GM12878 (cell line): ENCODE measurements around the gene CLDN10.

Source experiments
- CBX5 ChIP-seq: sonication (generic); IDR thresholded peaks from 2 replicates; pipeline ENCODE4 v1.6.1; 2016; ENCODE audit warnings: low read depth, moderate library complexity, mild to moderate bottlenecking, inconsistent platforms
- GABPA ChIP-seq: IDR thresholded peaks from 2 replicates; pipeline ENCODE4 v1.6.1; 2014; ENCODE audit warnings: antibody characterized with exemption, low read depth, mild to moderate bottlenecking, inconsistent platforms
- NR2C2 ChIP-seq: IDR thresholded peaks from 2 replicates; pipeline ENCODE4 v1.6.1; 2011; ENCODE audit warnings: borderline replicate concordance, low read depth; ENCODE audit not compliant: control insufficient read depth, insufficient read length
- PML ChIP-seq: IDR thresholded peaks from 2 replicates; pipeline ENCODE4 v1.6.1; 2012; ENCODE audit warnings: low read length, inconsistent platforms
- POLR2A ChIP-seq: IDR thresholded peaks from 2 replicates; pipeline ENCODE4 v1.6.1; 2011; ENCODE audit warnings: low read depth, mild to moderate bottlenecking, low read length
- SMC3 ChIP-seq: IDR thresholded peaks from 2 replicates; pipeline ENCODE4 v1.6.1; 2011; ENCODE audit warnings: low read length, improper control_type of control experiment, borderline replicate concordance
- SRF ChIP-seq, 2 experiments: IDR thresholded peaks; 2 replicates each; pipeline ENCODE4 v1.6.1; 2011; ENCODE audit warnings: low read depth in 2 of 2, low read length in 2 of 2, mild to moderate bottlenecking in 1 of 2, moderate library complexity in 1 of 2
- YY1 ChIP-seq: IDR thresholded peaks from 2 replicates; pipeline ENCODE4 v1.6.1; 2011; ENCODE audit warnings: low read depth, mild to moderate bottlenecking, low read length
- TF ChIP-seq, protein P1 (sequence below), 3 experiments: IDR thresholded peaks in 2 of 3; conservative IDR thresholded peaks in 1 of 3; 2 replicates each; pipeline ENCODE4 v1.5.1; 2011; ENCODE audit warnings: low read depth in 3 of 3, low read length in 3 of 3, mild to moderate bottlenecking in 3 of 3, control low read depth in 2 of 3, moderate library complexity in 2 of 3, inconsistent platforms in 1 of 3, mixed read lengths in 1 of 3; ENCODE audit not compliant: control insufficient read depth in 2 of 3, insufficient read depth in 1 of 3; ENCODE audit errors: extremely low read depth in 1 of 3
- TF ChIP-seq, protein P2 (sequence below): IDR thresholded peaks from 2 replicates; pipeline ENCODE4 v1.6.1; 2011; ENCODE audit warnings: low read depth, mild to moderate bottlenecking, low read length, moderate library complexity, borderline replicate concordance; ENCODE audit errors: extremely low read depth
- TF ChIP-seq, protein P3 (sequence below): IDR thresholded peaks from 2 replicates; pipeline ENCODE4 v1.6.1; 2012; ENCODE audit warnings: mild to moderate bottlenecking, low read depth, low read length

DNA sequence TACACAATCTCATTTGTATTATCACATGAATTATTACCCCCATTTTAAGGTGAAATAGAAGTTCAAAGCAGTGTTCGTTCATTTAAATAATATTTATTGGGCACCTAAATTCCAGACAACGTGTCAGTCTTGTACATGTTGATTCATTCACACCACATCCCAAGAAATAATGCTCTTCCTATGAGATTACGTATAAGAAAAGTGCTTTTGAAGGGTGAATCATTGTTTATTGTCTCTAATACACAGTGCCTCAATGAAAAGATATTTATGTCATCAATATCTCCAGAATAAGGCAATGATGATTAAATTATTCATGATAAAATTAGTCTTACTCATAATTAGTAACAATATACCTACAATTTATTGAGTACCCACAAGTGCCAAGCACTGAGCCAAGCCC lies 35.6 kb downstream of the CLDN10 start:
- no peak for TF ChIP-seq YY1
- TF ChIP-seq, protein P1, sequence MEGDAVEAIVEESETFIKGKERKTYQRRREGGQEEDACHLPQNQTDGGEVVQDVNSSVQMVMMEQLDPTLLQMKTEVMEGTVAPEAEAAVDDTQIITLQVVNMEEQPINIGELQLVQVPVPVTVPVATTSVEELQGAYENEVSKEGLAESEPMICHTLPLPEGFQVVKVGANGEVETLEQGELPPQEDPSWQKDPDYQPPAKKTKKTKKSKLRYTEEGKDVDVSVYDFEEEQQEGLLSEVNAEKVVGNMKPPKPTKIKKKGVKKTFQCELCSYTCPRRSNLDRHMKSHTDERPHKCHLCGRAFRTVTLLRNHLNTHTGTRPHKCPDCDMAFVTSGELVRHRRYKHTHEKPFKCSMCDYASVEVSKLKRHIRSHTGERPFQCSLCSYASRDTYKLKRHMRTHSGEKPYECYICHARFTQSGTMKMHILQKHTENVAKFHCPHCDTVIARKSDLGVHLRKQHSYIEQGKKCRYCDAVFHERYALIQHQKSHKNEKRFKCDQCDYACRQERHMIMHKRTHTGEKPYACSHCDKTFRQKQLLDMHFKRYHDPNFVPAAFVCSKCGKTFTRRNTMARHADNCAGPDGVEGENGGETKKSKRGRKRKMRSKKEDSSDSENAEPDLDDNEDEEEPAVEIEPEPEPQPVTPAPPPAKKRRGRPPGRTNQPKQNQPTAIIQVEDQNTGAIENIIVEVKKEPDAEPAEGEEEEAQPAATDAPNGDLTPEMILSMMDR (IDR thresholded peaks at IDR 0.05 in 2 of 3, conservative IDR thresholded peaks at IDR 0.05 in 1 of 3; ENCODE audit: control insufficient read depth in 2 of 3, extremely low read depth in 1 of 3, insufficient read depth in 1 of 3, low read depth in 3 of 3, low read length in 3 of 3) = no peak
- TF ChIP-seq, protein P2, sequence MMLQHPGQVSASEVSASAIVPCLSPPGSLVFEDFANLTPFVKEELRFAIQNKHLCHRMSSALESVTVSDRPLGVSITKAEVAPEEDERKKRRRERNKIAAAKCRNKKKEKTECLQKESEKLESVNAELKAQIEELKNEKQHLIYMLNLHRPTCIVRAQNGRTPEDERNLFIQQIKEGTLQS = no peak
- no peak for TF ChIP-seq POLR2A
- no peak for TF ChIP-seq SRF (IDR thresholded peaks at IDR 0.05; ENCODE audit: low read depth in 2 of 2, low read length in 2 of 2)
- TF ChIP-seq GABPA = no peak
- no peak for TF ChIP-seq CBX5
- TF ChIP-seq, protein P3, sequence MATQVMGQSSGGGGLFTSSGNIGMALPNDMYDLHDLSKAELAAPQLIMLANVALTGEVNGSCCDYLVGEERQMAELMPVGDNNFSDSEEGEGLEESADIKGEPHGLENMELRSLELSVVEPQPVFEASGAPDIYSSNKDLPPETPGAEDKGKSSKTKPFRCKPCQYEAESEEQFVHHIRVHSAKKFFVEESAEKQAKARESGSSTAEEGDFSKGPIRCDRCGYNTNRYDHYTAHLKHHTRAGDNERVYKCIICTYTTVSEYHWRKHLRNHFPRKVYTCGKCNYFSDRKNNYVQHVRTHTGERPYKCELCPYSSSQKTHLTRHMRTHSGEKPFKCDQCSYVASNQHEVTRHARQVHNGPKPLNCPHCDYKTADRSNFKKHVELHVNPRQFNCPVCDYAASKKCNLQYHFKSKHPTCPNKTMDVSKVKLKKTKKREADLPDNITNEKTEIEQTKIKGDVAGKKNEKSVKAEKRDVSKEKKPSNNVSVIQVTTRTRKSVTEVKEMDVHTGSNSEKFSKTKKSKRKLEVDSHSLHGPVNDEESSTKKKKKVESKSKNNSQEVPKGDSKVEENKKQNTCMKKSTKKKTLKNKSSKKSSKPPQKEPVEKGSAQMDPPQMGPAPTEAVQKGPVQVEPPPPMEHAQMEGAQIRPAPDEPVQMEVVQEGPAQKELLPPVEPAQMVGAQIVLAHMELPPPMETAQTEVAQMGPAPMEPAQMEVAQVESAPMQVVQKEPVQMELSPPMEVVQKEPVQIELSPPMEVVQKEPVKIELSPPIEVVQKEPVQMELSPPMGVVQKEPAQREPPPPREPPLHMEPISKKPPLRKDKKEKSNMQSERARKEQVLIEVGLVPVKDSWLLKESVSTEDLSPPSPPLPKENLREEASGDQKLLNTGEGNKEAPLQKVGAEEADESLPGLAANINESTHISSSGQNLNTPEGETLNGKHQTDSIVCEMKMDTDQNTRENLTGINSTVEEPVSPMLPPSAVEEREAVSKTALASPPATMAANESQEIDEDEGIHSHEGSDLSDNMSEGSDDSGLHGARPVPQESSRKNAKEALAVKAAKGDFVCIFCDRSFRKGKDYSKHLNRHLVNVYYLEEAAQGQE = no peak
- no peak for TF ChIP-seq PML
- TF ChIP-seq NR2C2 = no peak
- no peak for TF ChIP-seq SMC3
